Caco-2 (cell line): ENCODE data around the gene CDHR2. TPM values are rescaled to one million over a fixed set of nuclear protein-coding genes. Genes with fewer than 3 reads are reported as not detected.

Experiments used
- BruUV-seq: library from RNA; stranded (reverse); fragments of 400-500 nt; replicated peaks from 2 replicates; lab custom pipeline; 2021; lab: Mats Ljungman, UMichigan
- CTCF ChIA-PET: fragments of 300-600 bp; sonication (Branson Sonifier 250); formaldehyde crosslinking; loops from one replicate; lab custom pipeline; 2022; ENCODE audit warnings: antibody characterized with exemption; lab: Charles Lee
- POLR2A ChIA-PET: fragments of 300-600 bp; sonication (Branson Sonifier 250); formaldehyde crosslinking; loops from one replicate; lab custom pipeline; 2022; ENCODE audit warnings: antibody characterized with exemption; lab: Charles Lee
- DNase-seq, 2 experiments: peaks; one replicate each; pipeline versions ENCODE4 v3.0.0 to v3.0.0-alpha.2; 2020 to 2022
- H3K27me3 ChIP-seq: replicated peaks from 2 replicates; pipeline ENCODE4 v1.6.0; 2011; ENCODE audit warnings: low read length; ENCODE audit not compliant: control insufficient read depth, insufficient read depth
- H3K36me3 ChIP-seq: 2 replicates; pipeline ENCODE4 v1.5.1; 2011; ENCODE audit warnings: low read length; ENCODE audit not compliant: control insufficient read depth, insufficient read depth
- H3K4me1 ChIP-seq: fragments of 250-450 bp; sonication (Bioruptor Pico); 2 replicates; pipeline ENCODE4 v1.5.1; 2020; ENCODE audit warnings: mild to moderate bottlenecking
- H3K4me3 ChIP-seq: 2 replicates; pipeline ENCODE4 v1.5.1; 2011; ENCODE audit warnings: low read depth, mild to moderate bottlenecking, control low read depth, low read length
- H3K9me3 ChIP-seq: fragments of 250-450 bp; sonication (Bioruptor Pico); 2 replicates; pipeline ENCODE4 v1.5.1; 2020; ENCODE audit warnings: mild to moderate bottlenecking, moderate library complexity
- H3K27ac Mint-ChIP-seq: one replicate; pipeline ENCODE4 v1.8.0; 2022; ENCODE audit warnings: mixed read lengths; ENCODE audit not compliant: unreplicated experiment
- H3K27me3 Mint-ChIP-seq: one replicate; pipeline ENCODE4 v1.8.0; 2022; ENCODE audit warnings: mixed read lengths; ENCODE audit not compliant: insufficient read depth, unreplicated experiment
- H3K36me3 Mint-ChIP-seq: one replicate; pipeline ENCODE4 v1.8.0; 2022; ENCODE audit warnings: mild to moderate bottlenecking, mixed read lengths; ENCODE audit not compliant: insufficient read depth, unreplicated experiment
- H3K4me1 Mint-ChIP-seq: one replicate; pipeline ENCODE4 v1.8.0; 2022; ENCODE audit warnings: low read depth, mixed read lengths; ENCODE audit not compliant: unreplicated experiment
- H3K4me3 Mint-ChIP-seq: one replicate; pipeline ENCODE4 v1.8.0; 2022; ENCODE audit warnings: mild to moderate bottlenecking, moderate library complexity, mixed read lengths; ENCODE audit not compliant: unreplicated experiment
- H3K9me3 Mint-ChIP-seq: one replicate; pipeline ENCODE4 v1.8.0; 2022; ENCODE audit warnings: mixed read lengths; ENCODE audit not compliant: unreplicated experiment
- intact Hi-C: fragments of 100-400 bp; cut with micrococcal nuclease; formaldehyde crosslinking; loops from one replicate; pipeline ENCODE4 v1.10.0; 2022; ENCODE audit not compliant: unreplicated experiment
- total RNA-seq: library from RNA; stranded (reverse); gene quantifications from 2 replicates; pipeline ENCODE4 v1.2.3, GENCODE V29; 2022
- TF ChIP-seq, protein P1 (sequence below), 2 experiments: fragments of 200-600 bp in 1 of 2; IDR thresholded peaks; 1 replicate in 1 of 2; 2 replicates in 1 of 2; pipeline versions ENCODE4 v1.5.1 to v1.8.0; 2011 to 2022; ENCODE audit warnings: antibody characterized with exemption in 1 of 2, control low read depth in 1 of 2, inconsistent platforms in 1 of 2, low read depth in 1 of 2, low read length in 1 of 2, mild to moderate bottlenecking in 1 of 2, moderate library complexity in 1 of 2; ENCODE audit not compliant: insufficient read depth in 1 of 2, severe bottlenecking in 1 of 2, unreplicated experiment in 1 of 2

CDHR2 gene
- total RNA-seq, 1 experiment from 2014 or later = 0.59 TPM

DNA sequence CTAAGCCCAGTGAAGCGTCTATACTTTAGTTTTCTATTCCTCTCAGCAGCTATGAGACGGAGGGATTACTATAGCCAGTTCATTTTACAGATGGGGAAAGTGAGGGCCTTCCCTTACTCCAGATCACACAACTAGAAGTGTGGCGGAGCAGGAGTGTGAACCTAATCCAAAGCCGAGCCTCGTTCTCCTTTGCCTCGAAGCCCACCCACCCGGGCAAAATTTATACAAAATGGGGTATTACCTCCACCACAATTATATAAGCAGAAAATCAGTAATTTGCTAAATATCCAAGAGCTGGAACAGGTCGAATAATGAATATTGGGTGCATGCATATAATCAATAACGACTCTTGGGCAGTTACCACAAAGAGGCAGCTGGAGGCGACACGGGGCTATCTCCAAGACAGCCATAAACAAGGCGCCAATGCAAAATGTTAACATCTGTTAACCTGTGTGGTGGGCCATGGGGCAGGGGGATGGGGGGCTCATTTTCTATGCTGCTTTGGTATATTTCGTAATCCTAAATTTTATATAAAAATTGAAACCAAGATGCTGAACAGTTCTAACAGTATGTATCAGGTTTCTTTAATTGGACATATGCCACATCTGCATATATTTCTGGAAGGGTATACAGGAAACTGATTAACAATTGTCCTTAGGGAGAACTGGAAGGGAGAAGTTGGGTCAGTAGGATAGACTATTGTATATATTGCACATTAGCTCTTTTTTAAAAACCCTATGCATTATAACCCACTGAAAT is 10.7 kb upstream of the CDHR2 start:
- peak overlapping the region; percentile 96 for H3K27ac Mint-ChIP-seq
- intact Hi-C loops = loop anchor here (1.0 to 5.0 kb wide), 2 partner anchors 149 to 1901 kb away; no protein-coding TSS in a partner anchor
- Histone ChIP-seq H3K4me1 (peaks cover 14% of the 10 kb centered on the region), H3K9me3 (no peaks in the 10 kb centered on the region), H3K36me3 (peaks cover 7% of the 10 kb centered on the region; the same call in 1 of the 2 replicates), H3K27me3 (no peaks in the 10 kb centered on the region), H3K4me3 (peak overlapping the region; percentile 17)
- ChIA-PET POLR2A (interaction anchor here (0.6 to 1.9 kb wide), 10 partner anchors 8 to 888 kb away, joined by 3 to 17 read pairs (median 4); partner anchors contain the start of genes FAF2, FGFR4, GRK6 and HIGD2A), CTCF (interaction anchor here (0.6 to 2.5 kb wide), 5 partner anchors 31 to 741 kb away, joined by 3 to 24 read pairs (median 3); partner anchors contain the start of gene FAF2)
- peaks cover 45% of the 10 kb centered on the region for H3K36me3 Mint-ChIP-seq
- TSS peak; percentile 92 for BruUV-seq
- H3K4me3 Mint-ChIP-seq = peak overlapping the region; percentile 96
- TF ChIP-seq, protein P1, sequence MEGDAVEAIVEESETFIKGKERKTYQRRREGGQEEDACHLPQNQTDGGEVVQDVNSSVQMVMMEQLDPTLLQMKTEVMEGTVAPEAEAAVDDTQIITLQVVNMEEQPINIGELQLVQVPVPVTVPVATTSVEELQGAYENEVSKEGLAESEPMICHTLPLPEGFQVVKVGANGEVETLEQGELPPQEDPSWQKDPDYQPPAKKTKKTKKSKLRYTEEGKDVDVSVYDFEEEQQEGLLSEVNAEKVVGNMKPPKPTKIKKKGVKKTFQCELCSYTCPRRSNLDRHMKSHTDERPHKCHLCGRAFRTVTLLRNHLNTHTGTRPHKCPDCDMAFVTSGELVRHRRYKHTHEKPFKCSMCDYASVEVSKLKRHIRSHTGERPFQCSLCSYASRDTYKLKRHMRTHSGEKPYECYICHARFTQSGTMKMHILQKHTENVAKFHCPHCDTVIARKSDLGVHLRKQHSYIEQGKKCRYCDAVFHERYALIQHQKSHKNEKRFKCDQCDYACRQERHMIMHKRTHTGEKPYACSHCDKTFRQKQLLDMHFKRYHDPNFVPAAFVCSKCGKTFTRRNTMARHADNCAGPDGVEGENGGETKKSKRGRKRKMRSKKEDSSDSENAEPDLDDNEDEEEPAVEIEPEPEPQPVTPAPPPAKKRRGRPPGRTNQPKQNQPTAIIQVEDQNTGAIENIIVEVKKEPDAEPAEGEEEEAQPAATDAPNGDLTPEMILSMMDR (IDR thresholded peaks at IDR 0.05; ENCODE audit: insufficient read depth in 1 of 2, low read depth in 1 of 2, low read length in 1 of 2, severe bottlenecking in 1 of 2, unreplicated experiment in 1 of 2) = peak in 1 of 2 experiments; percentile 17
- H3K9me3 Mint-ChIP-seq = no peaks in the 10 kb centered on the region
- DNase-seq = no peak
- H3K4me1 Mint-ChIP-seq = peaks cover 29% of the 10 kb centered on the region
- H3K27me3 Mint-ChIP-seq = no peaks in the 10 kb centered on the region

GRCh38 chr5:176538989-176539384 is 10.2 kb upstream of the CDHR2 start:
- no TSS peak for BruUV-seq
- Histone ChIP-seq H3K4me1 (peaks cover 14% of the 10 kb centered on the region), H3K36me3 (peaks cover 5% of the 10 kb centered on the region; the same call in 1 of the 2 replicates), H3K9me3 (no peaks in the 10 kb centered on the region), H3K4me3 (no peak overlapping the region), H3K27me3 (no peaks in the 10 kb centered on the region)
- Mint-ChIP-seq H3K4me3 (no peak overlapping the region), H3K27me3 (no peaks in the 10 kb centered on the region), H3K9me3 (no peaks in the 10 kb centered on the region), H3K36me3 (peaks cover 45% of the 10 kb centered on the region), H3K27ac (no peak overlapping the region), H3K4me1 (peaks cover 25% of the 10 kb centered on the region)
- ChIA-PET CTCF (interaction anchor here (0.9 to 2.5 kb wide), 2 partner anchors 31 to 91 kb away, joined by 3 to 24 read pairs; partner anchors contain the start of gene FAF2), POLR2A (no interaction called here)
- intact Hi-C loops = loop anchor here (1.0 to 5.0 kb wide), 2 partner anchors 150 to 1902 kb away; no protein-coding TSS in a partner anchor
- no peak for DNase-seq
- TF ChIP-seq, protein P1 (IDR thresholded peaks at IDR 0.05; ENCODE audit: insufficient read depth in 1 of 2, low read depth in 1 of 2, low read length in 1 of 2, severe bottlenecking in 1 of 2, unreplicated experiment in 1 of 2) = no peak

GRCh38 chr5:176540476-176540899 is 8.7 kb upstream of the CDHR2 start:
- intact Hi-C loops = no loop called here
- Histone ChIP-seq H3K27me3 (no peaks in the 10 kb centered on the region), H3K36me3 (no peaks in the 10 kb centered on the region), H3K4me3 (no peak overlapping the region), H3K9me3 (no peaks in the 10 kb centered on the region), H3K4me1 (peaks cover 25% of the 10 kb centered on the region)
- ChIA-PET CTCF (interaction anchor here (1.0 kb wide), 1 partner anchor 93 kb away, joined by 3 read pairs; the partner anchor contains the start of gene FAF2), POLR2A (no interaction called here)
- no peak for DNase-seq
- no TSS peak for BruUV-seq
- H3K4me1 Mint-ChIP-seq = peaks cover 36% of the 10 kb centered on the region
- peak overlapping the region; percentile 33 for H3K4me3 Mint-ChIP-seq
- no peaks in the 10 kb centered on the region for H3K27me3 Mint-ChIP-seq
- H3K27ac Mint-ChIP-seq = peak overlapping the region; percentile 25
- peaks cover 43% of the 10 kb centered on the region for H3K36me3 Mint-ChIP-seq
- TF ChIP-seq, protein P1 (IDR thresholded peaks at IDR 0.05; ENCODE audit: insufficient read depth in 1 of 2, low read depth in 1 of 2, low read length in 1 of 2, severe bottlenecking in 1 of 2, unreplicated experiment in 1 of 2) = no peak
- no peaks in the 10 kb centered on the region for H3K9me3 Mint-ChIP-seq
